Neutrophil (primary cell): Measurements from ENCODE around the gene LHX4.
"Not testable (repeated sequence)": the region's sequence is repeated elsewhere in the genome, so short reads cannot be mapped to it uniquely, and the experiment has no call there.

Experiments
- H3K27ac ChIP-seq: fragments of 200-600 bp; sonication (generic); 2 replicates; pipeline ENCODE4 v1.5.1; 2016; ENCODE audit warnings: mild to moderate bottlenecking, moderate library complexity
- H3K27me3 ChIP-seq: fragments of 200-600 bp; sonication (generic); 2 replicates; pipeline ENCODE4 v1.6.0; 2016; ENCODE audit warnings: mild to moderate bottlenecking
- H3K36me3 ChIP-seq: fragments of 200-600 bp; sonication (generic); 2 replicates; pipeline ENCODE4 v1.5.1; 2017
- H3K4me1 ChIP-seq, 2 experiments: fragments of 200-600 bp in 1 of 2; sonication (generic) in 1 of 2; 1 replicate in 1 of 2; 2 replicates in 1 of 2; pipeline versions ENCODE4 v1.5.1 to v1.6.1; 2013 to 2016; ENCODE audit warnings: low read depth in 1 of 2, low read length in 1 of 2, mild to moderate bottlenecking in 1 of 2, moderate library complexity in 1 of 2; ENCODE audit not compliant: control insufficient read depth in 1 of 2, insufficient read depth in 1 of 2
- H3K4me3 ChIP-seq, 2 experiments: fragments of 200-600 bp in 1 of 2; sonication (generic) in 1 of 2; 1 replicate in 1 of 2; 2 replicates in 1 of 2; pipeline ENCODE4 v1.5.1; 2013 to 2016; ENCODE audit warnings: low read depth in 1 of 2, low read length in 1 of 2, mild to moderate bottlenecking in 1 of 2, moderate library complexity in 1 of 2
- H3K9me3 ChIP-seq: fragments of 200-600 bp; sonication (generic); 2 replicates; pipeline ENCODE4 v1.5.1; 2016
- TF ChIP-seq, protein P1 (sequence below): fragments of 200-600 bp; sonication (generic); IDR thresholded peaks from 2 replicates; pipeline ENCODE4 v1.5.1; 2016; ENCODE audit warnings: antibody characterized with exemption

LHX4 gene

DNA sequence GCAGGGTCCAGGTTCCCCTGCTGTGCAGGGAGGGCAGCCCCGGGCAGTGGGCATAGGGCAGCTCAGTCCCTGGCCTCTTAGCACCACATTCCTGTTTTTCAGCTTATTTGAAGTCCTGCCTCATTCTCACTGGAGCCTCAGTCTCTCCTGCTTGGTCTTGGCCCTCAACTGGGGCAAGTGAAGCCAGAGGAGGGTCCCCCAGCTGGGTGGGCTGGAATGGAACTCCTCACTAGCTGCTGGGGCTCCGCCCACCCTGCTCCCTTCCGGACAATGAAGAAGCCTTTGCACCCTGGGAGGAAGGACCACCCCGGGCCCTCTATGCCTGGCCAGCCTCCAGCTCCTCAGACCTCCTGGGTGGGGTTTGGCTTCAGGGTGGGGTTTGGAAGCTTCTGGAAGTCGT is 32.8 kb upstream of the LHX4 start:
- no peak overlapping the region for H3K27ac ChIP-seq
- H3K9me3 ChIP-seq, result no peaks in the 10 kb centered on the region
- H3K4me1 ChIP-seq, result peaks cover 2 to 3% of the 10 kb centered on the region in 2 experiments
- H3K4me3 ChIP-seq, result no peak overlapping the region
- TF ChIP-seq, protein P1, sequence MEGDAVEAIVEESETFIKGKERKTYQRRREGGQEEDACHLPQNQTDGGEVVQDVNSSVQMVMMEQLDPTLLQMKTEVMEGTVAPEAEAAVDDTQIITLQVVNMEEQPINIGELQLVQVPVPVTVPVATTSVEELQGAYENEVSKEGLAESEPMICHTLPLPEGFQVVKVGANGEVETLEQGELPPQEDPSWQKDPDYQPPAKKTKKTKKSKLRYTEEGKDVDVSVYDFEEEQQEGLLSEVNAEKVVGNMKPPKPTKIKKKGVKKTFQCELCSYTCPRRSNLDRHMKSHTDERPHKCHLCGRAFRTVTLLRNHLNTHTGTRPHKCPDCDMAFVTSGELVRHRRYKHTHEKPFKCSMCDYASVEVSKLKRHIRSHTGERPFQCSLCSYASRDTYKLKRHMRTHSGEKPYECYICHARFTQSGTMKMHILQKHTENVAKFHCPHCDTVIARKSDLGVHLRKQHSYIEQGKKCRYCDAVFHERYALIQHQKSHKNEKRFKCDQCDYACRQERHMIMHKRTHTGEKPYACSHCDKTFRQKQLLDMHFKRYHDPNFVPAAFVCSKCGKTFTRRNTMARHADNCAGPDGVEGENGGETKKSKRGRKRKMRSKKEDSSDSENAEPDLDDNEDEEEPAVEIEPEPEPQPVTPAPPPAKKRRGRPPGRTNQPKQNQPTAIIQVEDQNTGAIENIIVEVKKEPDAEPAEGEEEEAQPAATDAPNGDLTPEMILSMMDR, result no peak
- H3K36me3 ChIP-seq, result peaks cover 95% of the 10 kb centered on the region
- H3K27me3 ChIP-seq, result no peaks in the 10 kb centered on the region

- H3K27ac ChIP-seq, result no peak overlapping the region
- H3K27me3 ChIP-seq, result no peaks in the 10 kb centered on the region
- TF ChIP-seq, protein P1, result no peak
- H3K4me3 ChIP-seq, result no peak overlapping the region
- no peaks in the 10 kb centered on the region for H3K4me1 ChIP-seq
- H3K9me3 ChIP-seq, result no peaks in the 10 kb centered on the region
- peaks cover 85% of the 10 kb centered on the region for H3K36me3 ChIP-seq
Observed at GRCh38 chr1:180198196-180198595, 31.9 kb upstream of the LHX4 start.

DNA sequence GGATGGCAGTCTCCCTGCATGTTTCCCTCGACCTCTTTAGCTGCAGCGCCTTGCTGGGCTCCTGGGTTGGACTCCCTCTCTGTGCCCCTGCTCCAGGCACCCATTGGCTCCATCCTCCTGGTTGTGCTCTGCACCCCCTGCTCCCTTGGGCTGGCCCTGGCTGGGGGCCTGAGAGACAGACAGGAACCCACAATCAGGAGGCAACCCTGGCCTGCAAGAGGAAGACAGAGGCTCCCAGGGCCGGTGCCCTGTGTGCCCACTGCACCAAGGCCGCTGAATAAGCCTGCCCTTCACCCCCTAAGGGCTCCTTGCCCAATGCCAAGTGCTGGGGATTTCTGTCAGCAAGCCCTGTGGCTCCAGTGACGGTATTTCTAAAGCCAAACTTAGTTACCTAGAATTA is 31.5 kb upstream of the LHX4 start:
- Histone ChIP-seq H3K4me3 (no peak overlapping the region), H3K27me3 (no peaks in the 10 kb centered on the region), H3K36me3 (peaks cover 81% of the 10 kb centered on the region), H3K27ac (no peak overlapping the region), H3K9me3 (no peaks in the 10 kb centered on the region), H3K4me1 (no peaks in the 10 kb centered on the region)
- TF ChIP-seq, protein P1, result no peak

DNA sequence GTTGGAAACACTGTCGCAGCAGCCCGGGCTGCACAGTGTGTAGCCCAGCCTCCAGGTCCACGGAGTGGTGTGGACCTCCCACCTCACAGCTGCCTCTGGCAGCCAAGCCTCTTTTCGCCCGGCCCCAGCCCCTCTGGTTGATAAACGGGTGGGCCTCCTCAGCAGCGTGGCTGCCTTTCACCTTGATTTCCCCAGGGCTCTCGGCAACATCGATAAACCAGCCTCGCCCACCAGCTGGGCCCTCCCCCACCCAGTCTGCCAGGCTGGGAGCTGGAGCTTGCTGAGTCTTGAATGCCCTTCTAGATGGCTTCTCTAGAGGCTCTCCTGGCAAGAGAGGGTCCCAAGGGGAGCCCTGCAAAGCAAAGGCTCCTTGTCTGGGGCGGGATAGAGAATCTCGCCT is 31.0 kb upstream of the LHX4 start:
- peaks cover 77% of the 10 kb centered on the region for H3K36me3 ChIP-seq

DNA sequence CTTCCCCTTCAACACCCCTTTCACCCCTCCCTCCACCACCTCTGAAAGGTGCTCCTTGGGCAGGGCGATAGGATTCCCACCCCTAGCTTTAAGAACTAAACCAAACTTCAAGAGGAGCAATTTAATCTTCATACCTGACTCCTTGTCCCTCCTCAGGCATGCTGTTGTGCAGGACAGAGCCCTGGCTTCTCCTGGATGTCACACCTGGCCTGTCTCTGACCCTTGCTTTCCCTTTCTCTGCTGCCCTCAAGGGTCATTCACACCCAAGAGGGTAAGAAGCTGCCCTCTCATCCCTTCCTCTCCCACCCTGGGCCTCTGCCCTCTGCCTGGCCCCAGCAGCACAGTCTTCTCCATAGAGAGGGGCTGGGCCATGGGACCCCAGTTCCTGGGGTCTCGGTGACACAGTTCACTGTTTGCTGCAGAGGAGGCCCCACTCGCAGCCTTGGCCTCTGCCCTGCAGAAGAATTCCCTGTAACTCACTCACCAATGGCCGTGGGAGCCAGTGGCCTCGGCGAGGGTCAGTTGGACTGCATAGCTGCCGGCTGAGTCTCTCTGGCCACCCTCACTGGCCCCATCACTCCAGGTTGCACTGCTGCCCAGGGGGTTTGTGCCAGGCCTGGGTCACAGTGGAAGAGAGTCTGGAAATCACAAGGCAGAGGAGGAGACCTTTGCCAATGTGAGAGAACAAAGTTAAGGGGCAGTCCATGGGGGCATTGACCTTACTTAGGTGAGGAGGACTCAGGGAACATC is 28.4 kb upstream of the LHX4 start:
- TF ChIP-seq, protein P1, result no peak
- H3K27ac ChIP-seq, result no peak overlapping the region
- H3K4me3 ChIP-seq, result no peak overlapping the region
- H3K4me1 ChIP-seq, result no peaks in the 10 kb centered on the region
- H3K36me3 ChIP-seq, result peaks cover 51% of the 10 kb centered on the region
- no peaks in the 10 kb centered on the region for H3K27me3 ChIP-seq
- no peaks in the 10 kb centered on the region for H3K9me3 ChIP-seq

More for the DNA sequence above, 31.0 kb upstream of the LHX4 start:
- H3K4me3 ChIP-seq, result no peak overlapping the region
- no peaks in the 10 kb centered on the region for H3K27me3 ChIP-seq
- no peak overlapping the region for H3K27ac ChIP-seq
- TF ChIP-seq, protein P1, result no peak
- H3K9me3 ChIP-seq, result no peaks in the 10 kb centered on the region
- no peaks in the 10 kb centered on the region for H3K4me1 ChIP-seq

GRCh38 chr1:180202588-180202987 is 27.5 kb upstream of the LHX4 start:
- not testable (repeated sequence) for H3K27me3 ChIP-seq, H3K4me1 ChIP-seq, H3K9me3 ChIP-seq, H3K4me3 ChIP-seq, H3K27ac ChIP-seq
- peaks cover 42% of the 10 kb centered on the region for H3K36me3 ChIP-seq
